GM18861 (cell line): ENCODE results near the gene ASCC2.
"Not testable (repeated sequence)": the region's sequence is repeated elsewhere in the genome, so short reads cannot be mapped to it uniquely, and the experiment has no call there.

Experiments used
- ATAC-seq: cut with Tn5 transposase; IDR thresholded peaks from one replicate; pipeline ENCODE4 v1.9.1; 2021; ENCODE audit not compliant: unreplicated experiment

Gene ASCC2

GRCh38 chr22:29758068-29758622 is 79.9 kb downstream of the ASCC2 start:
- no peak for ATAC-seq

DNA sequence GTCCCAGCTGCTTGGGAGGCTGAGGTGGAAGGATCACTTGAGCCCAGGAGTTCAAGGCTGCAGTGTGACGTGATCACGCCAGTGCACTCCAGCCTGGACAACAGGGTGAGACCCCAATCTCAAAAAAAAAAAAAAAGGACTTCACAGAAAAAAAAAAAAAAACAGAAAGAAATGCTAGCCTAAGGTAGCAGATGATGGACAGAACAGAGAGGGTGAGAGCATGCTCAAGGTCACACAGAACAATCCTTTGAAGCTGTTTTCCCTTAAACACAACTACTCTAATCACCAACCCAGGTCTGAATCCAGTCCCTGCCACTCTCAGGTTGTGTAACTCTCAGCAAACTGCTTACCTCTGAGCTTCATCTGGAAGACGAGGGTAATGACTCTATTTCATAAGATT is 81.0 kb downstream of the ASCC2 start:
- no peak for ATAC-seq

- no peak for ATAC-seq
Observed at GRCh38 chr22:29756341-29756740, 81.7 kb downstream of the ASCC2 start.

GRCh38 chr22:29755889-29756288 is 82.2 kb downstream of the ASCC2 start:
- ATAC-seq = no peak

DNA sequence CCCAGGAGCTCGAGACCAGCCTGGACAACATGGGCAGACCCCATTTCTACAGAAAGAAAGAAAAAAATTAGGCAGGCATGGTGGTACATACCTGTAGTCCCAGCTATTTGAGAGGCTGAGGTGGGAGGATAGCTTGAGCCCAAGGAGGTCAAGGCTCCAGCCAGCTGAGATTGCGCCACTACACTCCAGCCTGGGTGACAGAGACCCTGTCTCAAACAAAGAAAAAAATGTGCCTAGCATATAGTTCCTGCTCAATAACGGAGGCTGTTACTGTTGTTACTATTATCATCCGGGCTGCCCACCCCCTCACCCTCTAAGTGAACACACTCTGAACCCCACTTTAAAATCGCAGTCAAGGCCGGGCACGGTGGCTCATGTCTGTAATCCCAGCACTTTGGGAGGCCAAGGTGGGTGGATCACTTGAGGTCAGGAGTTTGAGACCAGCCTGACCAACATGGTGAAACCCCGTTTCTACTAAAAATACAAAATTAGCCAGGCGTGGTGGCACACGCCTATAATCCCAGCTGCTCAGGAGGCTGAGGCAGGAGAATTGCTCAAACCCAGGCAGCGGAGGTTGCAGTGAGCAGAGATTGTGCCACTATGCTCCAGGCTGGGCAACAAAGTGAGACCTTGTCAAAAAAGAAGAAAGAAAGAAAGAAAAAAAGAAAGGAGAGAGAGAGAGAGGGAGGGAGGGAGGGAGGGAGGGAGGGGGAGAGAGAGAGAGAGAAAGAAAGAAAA is 83.2 kb downstream of the ASCC2 start:
- ATAC-seq = not testable (repeated sequence)

- no peak for ATAC-seq
Observed at GRCh38 chr22:29753808-29754657, 84.0 kb downstream of the ASCC2 start.

DNA sequence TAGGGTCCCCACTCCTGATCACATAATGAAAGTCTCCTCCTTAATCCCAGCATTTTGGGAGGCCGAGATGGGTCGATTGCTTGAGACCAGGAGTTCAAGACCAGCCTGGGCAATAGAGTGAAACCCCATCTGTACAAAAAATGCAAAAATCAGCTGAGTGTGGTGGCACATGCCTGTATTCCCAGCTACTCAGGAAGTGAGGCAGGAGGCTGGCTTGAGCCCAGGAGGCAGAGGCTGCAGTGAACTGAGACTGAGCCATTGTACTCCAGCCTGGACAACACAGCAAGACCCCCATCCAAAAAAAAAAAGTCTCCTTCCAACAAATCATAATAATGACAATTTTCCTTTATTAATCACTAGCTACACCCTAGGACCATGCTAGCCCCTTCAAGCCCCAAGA is 86.4 kb downstream of the ASCC2 start:
- ATAC-seq = no peak

GRCh38 chr22:29750559-29751538 is 87.2 kb downstream of the ASCC2 start:
- no peak for ATAC-seq

- ATAC-seq = no peak
Observed at GRCh38 chr22:29750029-29750428, 88.0 kb downstream of the ASCC2 start.

DNA sequence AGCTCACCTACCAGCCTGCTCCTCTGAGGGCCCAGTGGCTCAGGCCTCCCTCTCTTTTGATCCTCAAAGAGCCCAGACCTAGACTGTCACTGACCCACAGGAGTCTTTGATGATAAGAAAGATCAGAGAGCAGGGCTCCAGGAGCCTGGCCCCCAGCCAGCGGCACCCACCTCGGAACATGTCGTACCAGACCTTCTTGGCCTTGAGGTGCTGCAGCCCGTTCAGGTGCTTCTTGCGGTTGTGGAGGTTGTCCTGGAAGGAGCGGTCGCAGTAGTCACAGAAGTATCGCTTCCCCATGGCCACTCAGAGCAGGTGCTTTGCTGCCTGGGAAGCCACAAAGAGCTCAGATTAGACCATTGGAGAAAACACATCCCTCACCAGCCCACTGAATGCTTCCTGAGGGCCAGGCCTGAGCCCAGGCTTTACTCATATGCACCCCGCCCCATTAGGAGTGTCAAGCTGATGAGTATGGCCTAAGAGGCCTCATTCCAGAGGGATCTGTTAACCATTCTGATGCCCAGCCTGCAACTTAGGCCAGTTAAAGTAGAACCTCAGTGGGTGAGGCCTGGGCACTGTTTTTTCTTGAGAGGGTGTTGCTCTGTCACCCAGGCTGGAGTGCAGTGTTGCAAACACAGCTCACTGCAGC is 89.7 kb downstream of the ASCC2 start:
- ATAC-seq = no peak

- no peak for ATAC-seq
Observed at GRCh38 chr22:29747832-29748231, 90.2 kb downstream of the ASCC2 start.

GRCh38 chr22:29744902-29745301 is 93.2 kb downstream of the ASCC2 start:
- no peak for ATAC-seq

DNA sequence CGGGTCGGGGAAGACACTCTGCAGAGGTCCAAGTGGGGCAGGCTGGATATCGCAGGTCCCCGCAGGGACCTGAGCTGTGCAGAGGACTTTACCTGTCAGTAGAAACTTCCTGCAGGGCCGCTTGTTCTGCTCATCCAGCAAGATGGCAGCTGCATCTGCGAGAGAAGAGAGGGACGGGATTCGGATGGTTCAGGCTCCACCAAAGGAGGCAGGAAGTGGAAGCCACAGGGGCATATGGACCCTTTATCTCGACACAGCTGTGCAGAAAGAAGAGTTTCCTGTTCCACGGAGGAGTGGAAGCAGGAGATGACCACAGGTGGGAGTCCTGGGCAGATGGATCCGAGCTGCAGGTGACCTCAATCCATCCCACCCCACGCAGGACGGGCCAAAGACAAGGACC is 95.7 kb downstream of the ASCC2 start:
- ATAC-seq = no peak

DNA sequence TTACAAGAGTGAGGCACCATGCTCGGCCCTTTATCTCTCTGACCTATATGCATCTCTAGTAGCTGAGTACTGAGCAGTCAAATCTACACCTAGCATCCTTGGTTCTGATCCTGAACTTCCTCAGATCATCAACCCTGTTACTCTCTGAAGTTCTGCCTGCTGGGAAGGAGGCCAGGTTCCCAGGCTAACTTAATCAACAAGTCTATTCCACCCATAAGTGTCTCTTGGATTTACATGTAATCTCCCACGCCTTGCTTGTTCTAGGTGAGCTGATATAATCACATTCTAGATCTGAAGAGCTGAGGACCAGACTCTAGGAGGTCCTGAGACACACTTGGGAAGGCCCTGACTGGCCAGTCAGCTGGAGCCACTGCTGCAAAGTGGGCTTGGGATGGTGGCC is 96.1 kb downstream of the ASCC2 start:
- no peak for ATAC-seq

- ATAC-seq = no peak
Observed at GRCh38 chr22:29740216-29740615, 97.9 kb downstream of the ASCC2 start.

GRCh38 chr22:29739346-29739875 is 98.7 kb downstream of the ASCC2 start:
- no peak for ATAC-seq
